ENCODE results near the gene TMTC1.

DNA sequence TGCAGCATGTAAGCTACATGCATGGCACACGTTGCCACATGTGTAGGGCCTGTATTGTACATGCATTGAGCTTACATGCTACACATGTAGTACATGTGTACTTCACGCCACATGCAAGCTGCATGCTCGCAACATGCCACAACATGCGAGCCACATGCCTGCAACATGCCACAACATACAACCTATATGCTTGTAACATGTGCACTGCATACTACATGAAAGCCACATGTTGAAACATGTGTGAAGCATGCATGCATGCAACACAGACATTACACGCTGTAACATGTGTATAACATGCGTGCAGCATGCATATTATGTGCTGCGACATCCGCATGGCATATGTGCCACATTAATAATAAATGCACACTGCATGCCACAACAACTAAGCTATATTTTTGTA lies 9.1 kb upstream of the TMTC1 start:
- TF ChIP-seq, protein P1, sequence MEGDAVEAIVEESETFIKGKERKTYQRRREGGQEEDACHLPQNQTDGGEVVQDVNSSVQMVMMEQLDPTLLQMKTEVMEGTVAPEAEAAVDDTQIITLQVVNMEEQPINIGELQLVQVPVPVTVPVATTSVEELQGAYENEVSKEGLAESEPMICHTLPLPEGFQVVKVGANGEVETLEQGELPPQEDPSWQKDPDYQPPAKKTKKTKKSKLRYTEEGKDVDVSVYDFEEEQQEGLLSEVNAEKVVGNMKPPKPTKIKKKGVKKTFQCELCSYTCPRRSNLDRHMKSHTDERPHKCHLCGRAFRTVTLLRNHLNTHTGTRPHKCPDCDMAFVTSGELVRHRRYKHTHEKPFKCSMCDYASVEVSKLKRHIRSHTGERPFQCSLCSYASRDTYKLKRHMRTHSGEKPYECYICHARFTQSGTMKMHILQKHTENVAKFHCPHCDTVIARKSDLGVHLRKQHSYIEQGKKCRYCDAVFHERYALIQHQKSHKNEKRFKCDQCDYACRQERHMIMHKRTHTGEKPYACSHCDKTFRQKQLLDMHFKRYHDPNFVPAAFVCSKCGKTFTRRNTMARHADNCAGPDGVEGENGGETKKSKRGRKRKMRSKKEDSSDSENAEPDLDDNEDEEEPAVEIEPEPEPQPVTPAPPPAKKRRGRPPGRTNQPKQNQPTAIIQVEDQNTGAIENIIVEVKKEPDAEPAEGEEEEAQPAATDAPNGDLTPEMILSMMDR (IDR thresholded peaks at IDR 0.05 in 8 of 11, conservative IDR thresholded peaks at IDR 0.05 in 3 of 11): no peak
- TF ChIP-seq POLR2A (IDR thresholded peaks at IDR 0.05): no peak
- no peak for TF ChIP-seq POLR2AphosphoS5 (IDR thresholded peaks at IDR 0.05)

All from spleen (tissue), 7 donors.